ENCODE data around the gene ITGA7. TPM values are rescaled to one million over a fixed set of nuclear protein-coding genes. Genes with fewer than 3 reads are reported as not detected.
A peak's percentile ranks its signal among the peaks of the same experiment; 100 is the strongest.

ITGA7 gene
- total RNA-seq, 1 experiment from 2014 or later = 2.5 TPM

DNA sequence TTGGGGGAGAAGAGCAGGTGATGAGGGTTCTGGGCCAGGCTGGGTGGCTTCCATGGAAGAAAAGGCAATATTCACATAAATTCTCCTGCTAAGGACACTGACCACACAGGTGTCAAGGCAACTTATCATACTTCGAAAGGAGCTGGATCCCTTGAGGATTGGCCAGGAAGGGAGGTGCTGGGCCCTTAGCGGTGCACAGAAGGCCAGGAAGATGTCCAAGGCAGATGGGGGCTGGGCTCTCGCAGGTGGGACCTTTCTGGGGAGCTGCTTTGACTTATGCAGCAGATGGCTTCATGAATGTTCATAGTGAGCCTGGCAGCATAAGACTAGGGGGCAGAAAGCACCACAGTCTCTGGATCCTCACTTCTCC is 17.2 kb upstream of the ITGA7 start:
- POLR2A ChIA-PET = no interaction called here
- CTCF ChIA-PET = interaction anchor here (1.0 to 2.4 kb wide), 2 partner anchors 10 to 13 kb away, joined by 3 to 17 read pairs; no protein-coding TSS in a partner anchor
- ATAC-seq = no peak
- no peaks in the 10 kb centered on the region for H3K9me3 ChIP-seq (ENCODE audit: control insufficient read depth, insufficient read depth, low read depth, low read length)
- intact Hi-C loops (cut with micrococcal nuclease; ENCODE audit: unreplicated experiment) = loop anchor here (5.0 to 10.0 kb wide), 2 partner anchors 202 to 530 kb away; partner anchors contain the start of gene PYM1
- BruUV-seq (replicated peaks) = no TSS peak
- no peak overlapping the region; the same call in 1 of the 2 replicates for H3K27ac ChIP-seq (ENCODE audit: low read length)
- no peak overlapping the region for H3K4me3 ChIP-seq (ENCODE audit: low read depth in 2 of 2, low read length in 2 of 2)
- peaks cover 31% of the 10 kb centered on the region for H3K4me1 ChIP-seq (ENCODE audit: control insufficient read depth, insufficient read depth, low read length)
- TF ChIP-seq SIN3A (IDR thresholded peaks at IDR 0.05; ENCODE audit: borderline replicate concordance, insufficient read depth, low read depth, low read length) (no peak), TCF7L2 (IDR thresholded peaks at IDR 0.05; ENCODE audit: low read depth, low read length) (no peak), POLR2AphosphoS5 (IDR thresholded peaks at IDR 0.05; ENCODE audit: low read depth, low read length) (no peak)
- TF ChIP-seq, protein P1, sequence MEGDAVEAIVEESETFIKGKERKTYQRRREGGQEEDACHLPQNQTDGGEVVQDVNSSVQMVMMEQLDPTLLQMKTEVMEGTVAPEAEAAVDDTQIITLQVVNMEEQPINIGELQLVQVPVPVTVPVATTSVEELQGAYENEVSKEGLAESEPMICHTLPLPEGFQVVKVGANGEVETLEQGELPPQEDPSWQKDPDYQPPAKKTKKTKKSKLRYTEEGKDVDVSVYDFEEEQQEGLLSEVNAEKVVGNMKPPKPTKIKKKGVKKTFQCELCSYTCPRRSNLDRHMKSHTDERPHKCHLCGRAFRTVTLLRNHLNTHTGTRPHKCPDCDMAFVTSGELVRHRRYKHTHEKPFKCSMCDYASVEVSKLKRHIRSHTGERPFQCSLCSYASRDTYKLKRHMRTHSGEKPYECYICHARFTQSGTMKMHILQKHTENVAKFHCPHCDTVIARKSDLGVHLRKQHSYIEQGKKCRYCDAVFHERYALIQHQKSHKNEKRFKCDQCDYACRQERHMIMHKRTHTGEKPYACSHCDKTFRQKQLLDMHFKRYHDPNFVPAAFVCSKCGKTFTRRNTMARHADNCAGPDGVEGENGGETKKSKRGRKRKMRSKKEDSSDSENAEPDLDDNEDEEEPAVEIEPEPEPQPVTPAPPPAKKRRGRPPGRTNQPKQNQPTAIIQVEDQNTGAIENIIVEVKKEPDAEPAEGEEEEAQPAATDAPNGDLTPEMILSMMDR (IDR thresholded peaks at IDR 0.05) = no peak; the same call in 1 of the 2 replicates
- TF ChIP-seq, protein P2, sequence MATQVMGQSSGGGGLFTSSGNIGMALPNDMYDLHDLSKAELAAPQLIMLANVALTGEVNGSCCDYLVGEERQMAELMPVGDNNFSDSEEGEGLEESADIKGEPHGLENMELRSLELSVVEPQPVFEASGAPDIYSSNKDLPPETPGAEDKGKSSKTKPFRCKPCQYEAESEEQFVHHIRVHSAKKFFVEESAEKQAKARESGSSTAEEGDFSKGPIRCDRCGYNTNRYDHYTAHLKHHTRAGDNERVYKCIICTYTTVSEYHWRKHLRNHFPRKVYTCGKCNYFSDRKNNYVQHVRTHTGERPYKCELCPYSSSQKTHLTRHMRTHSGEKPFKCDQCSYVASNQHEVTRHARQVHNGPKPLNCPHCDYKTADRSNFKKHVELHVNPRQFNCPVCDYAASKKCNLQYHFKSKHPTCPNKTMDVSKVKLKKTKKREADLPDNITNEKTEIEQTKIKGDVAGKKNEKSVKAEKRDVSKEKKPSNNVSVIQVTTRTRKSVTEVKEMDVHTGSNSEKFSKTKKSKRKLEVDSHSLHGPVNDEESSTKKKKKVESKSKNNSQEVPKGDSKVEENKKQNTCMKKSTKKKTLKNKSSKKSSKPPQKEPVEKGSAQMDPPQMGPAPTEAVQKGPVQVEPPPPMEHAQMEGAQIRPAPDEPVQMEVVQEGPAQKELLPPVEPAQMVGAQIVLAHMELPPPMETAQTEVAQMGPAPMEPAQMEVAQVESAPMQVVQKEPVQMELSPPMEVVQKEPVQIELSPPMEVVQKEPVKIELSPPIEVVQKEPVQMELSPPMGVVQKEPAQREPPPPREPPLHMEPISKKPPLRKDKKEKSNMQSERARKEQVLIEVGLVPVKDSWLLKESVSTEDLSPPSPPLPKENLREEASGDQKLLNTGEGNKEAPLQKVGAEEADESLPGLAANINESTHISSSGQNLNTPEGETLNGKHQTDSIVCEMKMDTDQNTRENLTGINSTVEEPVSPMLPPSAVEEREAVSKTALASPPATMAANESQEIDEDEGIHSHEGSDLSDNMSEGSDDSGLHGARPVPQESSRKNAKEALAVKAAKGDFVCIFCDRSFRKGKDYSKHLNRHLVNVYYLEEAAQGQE (IDR thresholded peaks at IDR 0.05; ENCODE audit: insufficient read depth in 1 of 2, low read depth in 2 of 2, low read length in 1 of 2) = no peak
- no peak for DNase-seq (ENCODE audit: low read depth, low spot score)
- in situ Hi-C loops (cut with HindIII; ENCODE audit: low pct_unique_long_range_greater_than_20kb, low sequenced_read_pairs) = no loop called here
- H3K27me3 ChIP-seq (ENCODE audit: control insufficient read depth, insufficient read depth, low read length) = no peaks in the 10 kb centered on the region
- H3K36me3 ChIP-seq (ENCODE audit: control insufficient read depth, insufficient read depth, low read length) = peaks cover 10% of the 10 kb centered on the region

DNA sequence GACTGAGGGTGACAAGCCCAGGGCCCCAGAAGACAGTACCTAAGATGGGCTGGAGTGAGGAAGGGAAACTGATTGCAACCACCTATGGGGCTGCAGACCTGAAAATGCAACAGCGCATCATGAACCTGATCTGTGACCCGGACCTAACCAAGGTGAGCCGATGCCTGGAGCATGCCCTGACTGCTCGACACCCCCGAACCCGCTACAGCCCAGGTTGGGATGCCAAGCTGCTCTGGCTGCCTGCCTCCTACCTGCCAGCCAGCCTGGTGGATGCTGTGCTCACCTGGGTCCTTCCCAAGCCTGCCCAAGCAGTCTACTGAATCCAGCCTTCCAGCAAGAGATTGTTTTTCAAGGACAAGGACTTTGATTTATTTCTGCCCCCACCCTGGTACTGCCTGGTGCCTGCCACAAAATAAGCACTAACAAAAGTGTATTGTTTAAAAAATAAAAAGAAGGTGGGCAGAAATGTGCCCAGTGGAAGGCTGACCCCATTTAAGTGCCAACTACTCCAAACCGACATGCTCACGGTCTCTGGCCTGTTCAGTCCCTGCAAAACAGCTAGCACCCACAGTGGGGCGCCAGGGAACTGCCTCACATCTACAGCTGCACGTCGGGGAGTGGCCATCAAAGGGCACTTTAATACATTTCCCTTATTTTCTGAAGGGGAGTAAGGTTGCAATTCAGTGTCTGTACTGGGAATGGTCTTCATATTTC is 16.7 kb upstream of the ITGA7 start:
- Histone ChIP-seq H3K9me3 (ENCODE audit: control insufficient read depth, insufficient read depth, low read depth, low read length) (no peaks in the 10 kb centered on the region), H3K27ac (ENCODE audit: low read length) (no peak overlapping the region; the same call in 1 of the 2 replicates), H3K27me3 (ENCODE audit: control insufficient read depth, insufficient read depth, low read length) (no peaks in the 10 kb centered on the region), H3K36me3 (ENCODE audit: control insufficient read depth, insufficient read depth, low read length) (peaks cover 10% of the 10 kb centered on the region), H3K4me3 (ENCODE audit: low read depth in 2 of 2, low read length in 2 of 2) (no peak overlapping the region), H3K4me1 (ENCODE audit: control insufficient read depth, insufficient read depth, low read length) (peaks cover 30% of the 10 kb centered on the region)
- BruUV-seq (replicated peaks) = no TSS peak
- in situ Hi-C loops (cut with HindIII; ENCODE audit: low pct_unique_long_range_greater_than_20kb, low sequenced_read_pairs) (no loop called here), intact Hi-C loops (cut with micrococcal nuclease; ENCODE audit: unreplicated experiment) (loop anchor here (10.0 kb wide), 1 partner anchor 530 kb away; no protein-coding TSS in a partner anchor)
- CTCF ChIA-PET = interaction anchor here (1.0 to 2.4 kb wide), 2 partner anchors 10 to 14 kb away, joined by 3 to 17 read pairs; no protein-coding TSS in a partner anchor
- TF ChIP-seq, protein P1 (IDR thresholded peaks at IDR 0.05) = peak; percentile 88
- TF ChIP-seq, protein P2 (IDR thresholded peaks at IDR 0.05; ENCODE audit: insufficient read depth in 1 of 2, low read depth in 2 of 2, low read length in 1 of 2) = no peak
- no peak for ATAC-seq
- no peak for DNase-seq (ENCODE audit: low read depth, low spot score)
- POLR2A ChIA-PET = no interaction called here

Measured in Panc1 (cell line).